Large intestine (tissue), 12 donors: ENCODE results near the gene CRYAB. TPM values are rescaled to one million over a fixed set of nuclear protein-coding genes. Genes with fewer than 3 reads are reported as not detected.

ENCODE experiments used
- DNase-seq, 2 donors: peaks; one replicate each; pipeline versions ENCODE4 v3.0.0 to v3.0.0-alpha.2; 2013
- H3K27ac ChIP-seq: one replicate; pipeline ENCODE4 v1.5.1; 2013; ENCODE audit warnings: low read length
- H3K27me3 ChIP-seq: 2 replicates; pipeline ENCODE4 v1.6.1; 2013; ENCODE audit warnings: low read length; ENCODE audit not compliant: control insufficient read depth, insufficient read depth
- H3K36me3 ChIP-seq: 2 replicates; pipeline ENCODE4 v1.6.1; 2013; ENCODE audit warnings: low read length; ENCODE audit not compliant: control insufficient read depth, insufficient read depth
- H3K4me1 ChIP-seq: one replicate; pipeline ENCODE4 v1.6.1; 2013; ENCODE audit warnings: low read length; ENCODE audit not compliant: control insufficient read depth, insufficient read depth
- H3K4me3 ChIP-seq: one replicate; pipeline ENCODE4 v1.5.1; 2013; ENCODE audit warnings: low read length
- H3K9me3 ChIP-seq: one replicate; pipeline ENCODE4 v1.6.1; 2013; ENCODE audit warnings: mild to moderate bottlenecking, low read depth, low read length, moderate library complexity; ENCODE audit not compliant: control insufficient read depth
- WGBS: methylation state at CpG from one replicate; pipeline ENCODE4 v1.1.5; 2013; ENCODE audit warnings: low lambda C conversion rate; ENCODE audit not compliant: insufficient coverage; 5-methylcytosine and 5-hydroxymethylcytosine counted together
- long read RNA-seq, 11 donors: transcript quantifications; one replicate each; lab custom pipeline, GENCODE V29; 2026
- polyA plus RNA-seq: library from polyadenylated mRNA; unstranded; fragments of 120-200 nt; gene quantifications from one replicate; pipeline ENCODE4 v1.2.1, GENCODE V29; 2013

CRYAB gene
- polyA plus RNA-seq, result 31.9 TPM
- long read RNA-seq, donor 1, partial matches to known transcripts, result 0 of 3 reads
- long read RNA-seq, donor 1, other reads (novel, unspliced or antisense), result 0 of 3 reads
- long read RNA-seq, donor 2, transcript CRYAB-205 (3 exons, 1,017 nt), result major isoform, 10 of 13 reads
- long read RNA-seq, donor 2, partial matches to known transcripts, result 0 of 13 reads
- long read RNA-seq, donor 2, other reads (novel, unspliced or antisense), result 0 of 13 reads
- long read RNA-seq, donor 3, result 0 reads
- long read RNA-seq, donor 4, result 0 reads
- long read RNA-seq, donor 5, transcript CRYAB-205 (3 exons, 1,017 nt), result major isoform, 9 of 9 reads
- long read RNA-seq, donor 5, partial matches to known transcripts, result 0 of 9 reads
- long read RNA-seq, donor 5, other reads (novel, unspliced or antisense), result 0 of 9 reads
- long read RNA-seq, donor 6, partial matches to known transcripts, result 0 of 8 reads
- long read RNA-seq, donor 6, other reads (novel, unspliced or antisense), result 0 of 8 reads
- long read RNA-seq, donor 7, transcript CRYAB-216 (4 exons, 977 nt), result minor isoform, 6 of 24 reads
- long read RNA-seq, donor 7, transcript CRYAB-205 (3 exons, 1,017 nt), result major isoform, 15 of 24 reads
- long read RNA-seq, donor 7, partial matches to known transcripts, result 0 of 24 reads
- long read RNA-seq, donor 7, other reads (novel, unspliced or antisense), result 0 of 24 reads
- long read RNA-seq, donor 8, transcript CRYAB-205 (3 exons, 1,017 nt), result major isoform, 14 of 19 reads
- long read RNA-seq, donor 8, partial matches to known transcripts, result 0 of 19 reads
- long read RNA-seq, donor 8, other reads (novel, unspliced or antisense), result 0 of 19 reads
- long read RNA-seq, donor 9, transcript CRYAB-205 (3 exons, 1,017 nt), result major isoform, 8 of 10 reads
- long read RNA-seq, donor 9, partial matches to known transcripts, result 0 of 10 reads
- long read RNA-seq, donor 9, other reads (novel, unspliced or antisense), result 0 of 10 reads
- long read RNA-seq, donor 10, transcript CRYAB-205 (3 exons, 1,017 nt), result major isoform, 9 of 11 reads
- long read RNA-seq, donor 10, partial matches to known transcripts, result 0 of 11 reads
- long read RNA-seq, donor 10, other reads (novel, unspliced or antisense), result 0 of 11 reads
- long read RNA-seq, donor 11, transcript CRYAB-205 (3 exons, 1,017 nt), result major isoform, 8 of 11 reads
- long read RNA-seq, donor 11, partial matches to known transcripts, result 0 of 11 reads
- long read RNA-seq, donor 11, other reads (novel, unspliced or antisense), result 0 of 11 reads

- DNase-seq, result peak; percentile 48 to 70
- 95% methylated on average over 4 of the region's 17 CpGs for WGBS
- peak within 1 kb of the TSS; percentile 29 for H3K4me3 ChIP-seq
Measured at GRCh38 chr11:111911563-111912401, at the start of gene CRYAB. Gene CRYAB, minus strand, starts transcription at chr11:111911770. Its CDS starts 46 bp downstream, at chr11:111911724.

GRCh38 chr11:111960916-111961315, 49.3 kb upstream of the CRYAB start:
- no peak overlapping the region for H3K4me3 ChIP-seq
- no peaks in the 10 kb centered on the region for H3K27me3 ChIP-seq
- H3K9me3 ChIP-seq, result no peaks in the 10 kb centered on the region
- DNase-seq, result peak; percentile 71 to 86
- H3K27ac ChIP-seq, result no peak overlapping the region
- no CpG with 5 or more reads among the region's 5 CpGs for WGBS
- H3K36me3 ChIP-seq, result no peaks in the 10 kb centered on the region
- H3K4me1 ChIP-seq, result peaks cover 12% of the 10 kb centered on the region

More at GRCh38 chr11:111911563-111912401, at the start of gene CRYAB:
- H3K4me1 ChIP-seq, result peaks cover 14% of the 10 kb centered on the region
- peak within 1 kb of the TSS; percentile 65 for H3K27ac ChIP-seq
- peaks cover 14% of the 10 kb centered on the region for H3K27me3 ChIP-seq
- no peaks in the 10 kb centered on the region for H3K9me3 ChIP-seq
- no peaks in the 10 kb centered on the region for H3K36me3 ChIP-seq

GRCh38 chr11:111957663-111958444, 46.3 kb upstream of the CRYAB start:
- no peak overlapping the region for H3K4me3 ChIP-seq
- H3K4me1 ChIP-seq, result peaks cover 12% of the 10 kb centered on the region
- H3K36me3 ChIP-seq, result no peaks in the 10 kb centered on the region
- no peak for DNase-seq
- H3K27ac ChIP-seq, result no peak overlapping the region
- H3K9me3 ChIP-seq, result no peaks in the 10 kb centered on the region
- H3K27me3 ChIP-seq, result no peaks in the 10 kb centered on the region
- no CpG with 5 or more reads among the region's 12 CpGs for whole genome bisulfite sequencing

GRCh38 chr11:111954154-111954553, 42.6 kb upstream of the CRYAB start:
- H3K4me3 ChIP-seq, result no peak overlapping the region
- H3K36me3 ChIP-seq, result no peaks in the 10 kb centered on the region
- no peak for DNase-seq
- WGBS, result no CpG with 5 or more reads among the region's 4 CpGs
- no peaks in the 10 kb centered on the region for H3K4me1 ChIP-seq
- no peaks in the 10 kb centered on the region for H3K27me3 ChIP-seq
- no peak overlapping the region for H3K27ac ChIP-seq
- no peaks in the 10 kb centered on the region for H3K9me3 ChIP-seq

- Histone ChIP-seq H3K36me3 (no peaks in the 10 kb centered on the region), H3K27me3 (no peaks in the 10 kb centered on the region), H3K9me3 (no peaks in the 10 kb centered on the region), H3K27ac (no peak overlapping the region), H3K4me3 (no peak overlapping the region), H3K4me1 (no peaks in the 10 kb centered on the region)
- WGBS, result no CpG with 5 or more reads among the region's 3 CpGs
- no peak for DNase-seq
Measured at GRCh38 chr11:111951565-111951964, 40.0 kb upstream of the CRYAB start.

GRCh38 chr11:111949519-111950426, 38.2 kb upstream of the CRYAB start:
- Histone ChIP-seq H3K36me3 (no peaks in the 10 kb centered on the region), H3K27me3 (no peaks in the 10 kb centered on the region), H3K4me1 (no peaks in the 10 kb centered on the region), H3K9me3 (no peaks in the 10 kb centered on the region), H3K4me3 (no peak overlapping the region), H3K27ac (no peak overlapping the region)
- no peak for DNase-seq
- WGBS, result no CpG with 5 or more reads among the region's 7 CpGs

- Histone ChIP-seq H3K27me3 (no peaks in the 10 kb centered on the region), H3K9me3 (no peaks in the 10 kb centered on the region), H3K4me1 (no peaks in the 10 kb centered on the region), H3K27ac (no peak overlapping the region), H3K36me3 (no peaks in the 10 kb centered on the region), H3K4me3 (no peak overlapping the region)
- DNase-seq, result no peak
Measured at GRCh38 chr11:111947143-111947542, 35.6 kb upstream of the CRYAB start.

GRCh38 chr11:111946499-111946898, 34.9 kb upstream of the CRYAB start:
- DNase-seq, result no peak
- WGBS, result 80% methylated on average over 1 of the region's 3 CpGs

More at GRCh38 chr11:111946499-111946898, 34.9 kb upstream of the CRYAB start:
- H3K27ac ChIP-seq, result no peak overlapping the region
- no peaks in the 10 kb centered on the region for H3K9me3 ChIP-seq
- no peaks in the 10 kb centered on the region for H3K36me3 ChIP-seq
- no peak overlapping the region for H3K4me3 ChIP-seq
- H3K27me3 ChIP-seq, result no peaks in the 10 kb centered on the region
- no peaks in the 10 kb centered on the region for H3K4me1 ChIP-seq
